Sigmoid colon (tissue), 7 donors: Measurements from ENCODE around the gene HOXD8. TPM values are rescaled to one million over a fixed set of nuclear protein-coding genes. Genes with fewer than 3 reads are reported as not detected.

ENCODE experiments used
- DNase-seq: peaks from one replicate; pipeline ENCODE4 v3.0.0-alpha.2; 2019
- H3K27ac ChIP-seq, 4 donors: fragments of 200-600 bp; sonication (generic); one replicate each; pipeline ENCODE4 v1.5.1; 2016 to 2019; ENCODE audit warnings: mild to moderate bottlenecking in 1 of 4
- H3K27me3 ChIP-seq, 3 donors: fragments of 200-600 bp; sonication (generic); one replicate each; pipeline ENCODE4 v1.5.1; 2019; ENCODE audit warnings: mild to moderate bottlenecking in 1 of 3
- H3K36me3 ChIP-seq, 4 donors: fragments of 200-600 bp; sonication (generic); one replicate each; pipeline ENCODE4 v1.5.1; 2016 to 2019
- H3K4me1 ChIP-seq, 4 donors: fragments of 200-600 bp; sonication (generic); one replicate each; pipeline ENCODE4 v1.5.1; 2017 to 2019
- H3K4me3 ChIP-seq, 4 donors: fragments of 200-600 bp; sonication (generic); one replicate each; pipeline ENCODE4 v1.5.1; 2017 to 2019; ENCODE audit warnings: mild to moderate bottlenecking in 2 of 4, moderate library complexity in 1 of 4
- H3K9me3 ChIP-seq, 4 donors: fragments of 200-600 bp in 3 of 4; sonication (generic) in 3 of 4; one replicate each; pipeline versions ENCODE4 v1.5.1 to v1.6.1; 2013 to 2019
- CTCF ChIP-seq, 4 experiments: fragments of 450-650 bp in 3 of 4; fragments of 200-600 bp in 1 of 4; IDR thresholded peaks; one replicate each; pipeline ENCODE4 v1.5.1; 2016 to 2019; ENCODE audit warnings: antibody characterized with exemption in 4 of 4, mild to moderate bottlenecking in 3 of 4, moderate library complexity in 2 of 4
- EP300 ChIP-seq, 4 donors: sonication (generic); formaldehyde crosslinking; IDR thresholded peaks; one replicate each; pipeline ENCODE4 v1.6.1; 2017; ENCODE audit warnings: antibody characterized with exemption in 4 of 4
- POLR2A ChIP-seq, 2 donors: fragments of 450-650 bp; IDR thresholded peaks; one replicate each; pipeline ENCODE4 v1.6.1; 2016; ENCODE audit warnings: antibody characterized with exemption in 2 of 2, mild to moderate bottlenecking in 2 of 2, moderate library complexity in 2 of 2
- POLR2AphosphoS5 ChIP-seq, 4 donors: sonication (generic); formaldehyde crosslinking; IDR thresholded peaks; one replicate each; pipeline ENCODE4 v1.6.1; 2017; ENCODE audit warnings: antibody characterized with exemption in 4 of 4
- WGBS, 2 donors: extraction: QIAGEN DNeasy Blood & Tissue Kit; methylation state at CpG; one replicate each; pipeline ENCODE4 v1.1.7; 2013; 5-methylcytosine and 5-hydroxymethylcytosine counted together
- intact Hi-C: fragments of 100-400 bp; cut with DNase I; formaldehyde crosslinking; loops from one replicate; pipeline ENCODE4 v1.15.1; 2023
- polyA plus RNA-seq, 3 donors: library from polyadenylated mRNA; stranded (reverse); fragments of 200-250 nt; gene quantifications; one replicate each; pipeline ENCODE4 v1.2.3, GENCODE V29; 2013
- total RNA-seq, 4 donors: library from RNA; depleted of rRNA; stranded (reverse); fragments of >200 nt; gene quantifications; one replicate each; pipeline ENCODE4 v1.1.0, GENCODE V29; 2016
- donor health status: healthy with polysubstance abuse.
- donor health status: Bipolar disorder and iron deficiency.
- donor health status: healthy.

HOXD8 gene
- total and polyA plus RNA-seq, 7 donors, result 2.5 to 19.7 (median 10.8) TPM

- Histone ChIP-seq H3K4me1 (peaks cover 0 to 51% (median 32%) of the 10 kb centered on the region in 4 donors), H3K9me3 (peaks cover 0 to 8% (median 0%) of the 10 kb centered on the region in 4 donors), H3K36me3 (no peaks in the 10 kb centered on the region), H3K27me3 (peaks cover 49 to 98% (median 61%) of the 10 kb centered on the region in 3 donors), H3K27ac (peak overlapping the region in 3 of 4 donors; percentile 92 to 96 (median 94)), H3K4me3 (peak overlapping the region; percentile 32 to 54 (median 50))
- no peak for DNase-seq
- 4 to 6% methylated on average over 62 of the region's 62 CpGs for WGBS, 2 donors
- intact Hi-C loops, result loop anchor here (2.0 kb wide), 1 partner anchor 15 kb away; no protein-coding TSS in a partner anchor
- TF ChIP-seq POLR2A (IDR thresholded peaks at IDR 0.05) (no peak), CTCF (IDR thresholded peaks at IDR 0.05) (no peak), POLR2AphosphoS5 (IDR thresholded peaks at IDR 0.05) (peak in 3 of 4 donors; percentile 7 to 49 (median 48)), EP300 (IDR thresholded peaks at IDR 0.05) (no peak)
Measured at GRCh38 chr2:176081837-176082524, 47.5 kb upstream of the HOXD8 start.

GRCh38 chr2:176082525-176082823, 47.0 kb upstream of the HOXD8 start:
- Histone ChIP-seq H3K9me3 (peaks cover 0 to 8% (median 0%) of the 10 kb centered on the region in 4 donors), H3K4me1 (peaks cover 0 to 51% (median 33%) of the 10 kb centered on the region in 4 donors), H3K4me3 (peak overlapping the region; percentile 32 to 54 (median 50)), H3K27ac (peak overlapping the region in 3 of 4 donors; percentile 92 to 96 (median 94)), H3K27me3 (peaks cover 49 to 98% (median 61%) of the 10 kb centered on the region in 3 donors), H3K36me3 (no peaks in the 10 kb centered on the region)
- DNase-seq, result no peak
- 7 to 9% methylated on average over 10 of the region's 10 CpGs for WGBS, 2 donors
- TF ChIP-seq EP300 (IDR thresholded peaks at IDR 0.05) (no peak), POLR2A (IDR thresholded peaks at IDR 0.05) (no peak), CTCF (IDR thresholded peaks at IDR 0.05) (no peak), POLR2AphosphoS5 (IDR thresholded peaks at IDR 0.05) (no peak)
- intact Hi-C loops, result no loop called here

GRCh38 chr2:176082824-176083751, 46.4 kb upstream of the HOXD8 start:
- peaks cover 0 to 8% (median 0%) of the 10 kb centered on the region in 4 donors for H3K9me3 ChIP-seq
- peak overlapping the region; percentile 32 to 54 (median 50) for H3K4me3 ChIP-seq
- H3K4me1 ChIP-seq, result peaks cover 0 to 56% (median 39%) of the 10 kb centered on the region in 4 donors
- H3K36me3 ChIP-seq, result no peaks in the 10 kb centered on the region
- TF ChIP-seq POLR2A (IDR thresholded peaks at IDR 0.05) (no peak), EP300 (IDR thresholded peaks at IDR 0.05) (no peak), CTCF (IDR thresholded peaks at IDR 0.05) (no peak), POLR2AphosphoS5 (IDR thresholded peaks at IDR 0.05) (no peak)
- H3K27ac ChIP-seq, result peak overlapping the region in 3 of 4 donors; percentile 92 to 96 (median 94)
- peaks cover 51 to 98% (median 61%) of the 10 kb centered on the region in 3 donors for H3K27me3 ChIP-seq
- intact Hi-C loops, result no loop called here
- no peak for DNase-seq
- WGBS, 2 donors, result 8 to 9% methylated on average over 66 of the region's 66 CpGs

- TF ChIP-seq POLR2A (IDR thresholded peaks at IDR 0.05), result peak in 1 of 2 donors; percentile 6
- no peak for TF ChIP-seq CTCF (IDR thresholded peaks at IDR 0.05)
- peak in 1 of 4 donors; percentile 13 for TF ChIP-seq POLR2AphosphoS5 (IDR thresholded peaks at IDR 0.05)
- peaks cover 0 to 61% (median 44%) of the 10 kb centered on the region in 4 donors for H3K4me1 ChIP-seq
Measured at GRCh38 chr2:176083796-176084261, 45.7 kb upstream of the HOXD8 start, which contains the start of gene EVX2. TSS of gene EVX2 (minus strand) at chr2:176083962. CDS start at chr2:176083776, 186 bp downstream.

More at GRCh38 chr2:176083796-176084261, 45.7 kb upstream of the HOXD8 start, which contains the start of gene EVX2:
- Histone ChIP-seq H3K4me3 (peak within 1 kb of the TSS; percentile 32 to 54 (median 50)), H3K27ac (peak within 1 kb of the TSS in 3 of 4 donors; percentile 92 to 96 (median 94)), H3K9me3 (peaks cover 0 to 8% (median 0%) of the 10 kb centered on the region in 4 donors), H3K27me3 (peaks cover 51 to 98% (median 61%) of the 10 kb centered on the region in 3 donors), H3K36me3 (no peaks in the 10 kb centered on the region)
- DNase-seq, result no peak
- intact Hi-C loops, result no loop called here
- WGBS, 2 donors, result 18% methylated on average over 27 of the region's 27 CpGs
